Spinal cord (tissue), 10 donors: ENCODE measurements around the gene CNTLN. TPM values are rescaled to one million over a fixed set of nuclear protein-coding genes. Genes with fewer than 3 reads are reported as not detected.
"Not testable (repeated sequence)": the region's sequence is repeated elsewhere in the genome, so short reads cannot be mapped to it uniquely, and the experiment has no call there.

Experiments used
- DNase-seq, 6 donors: peaks; one replicate each; pipeline versions ENCODE4 v3.0.0 to v3.0.0-alpha.2; 2013 to 2015; ENCODE audit warnings: low spot score in 6 of 6, low read depth in 4 of 6
- H3K27ac ChIP-seq: one replicate; pipeline ENCODE4 v1.5.1; 2013; ENCODE audit warnings: low read depth, low read length, control low read depth
- H3K27me3 ChIP-seq: one replicate; pipeline ENCODE4 v1.6.1; 2013; ENCODE audit warnings: low read length; ENCODE audit not compliant: control insufficient read depth, insufficient read depth
- H3K36me3 ChIP-seq: one replicate; pipeline ENCODE4 v1.6.1; 2013; ENCODE audit warnings: low read length; ENCODE audit not compliant: control insufficient read depth, insufficient read depth
- H3K4me1 ChIP-seq: one replicate; pipeline ENCODE4 v1.6.1; 2013; ENCODE audit warnings: low read length; ENCODE audit not compliant: control insufficient read depth, insufficient read depth
- H3K4me3 ChIP-seq: one replicate; pipeline ENCODE4 v1.5.1; 2013; ENCODE audit warnings: low read depth, low read length, control low read depth
- H3K9me3 ChIP-seq: one replicate; pipeline ENCODE4 v1.6.1; 2013; ENCODE audit warnings: low read length; ENCODE audit not compliant: control insufficient read depth, insufficient read depth
- WGBS: methylation state at CpG from one replicate; pipeline ENCODE4 v1.1.5; 2013; ENCODE audit warnings: missing lambda C conversion rate; ENCODE audit not compliant: insufficient coverage; 5-methylcytosine and 5-hydroxymethylcytosine counted together
- polyA plus RNA-seq, 2 donors: library from polyadenylated mRNA; unstranded; fragments of 120-200 nt; gene quantifications; one replicate each; pipeline ENCODE4 v1.2.1, GENCODE V29; 2013; ENCODE audit not compliant: insufficient read length in 2 of 2
- total RNA-seq, 2 donors: library from RNA; depleted of rRNA in 1 of 2; stranded (reverse); fragments of 120-200 nt in 1 of 2; fragments of >200 nt in 1 of 2; gene quantifications; one replicate each; pipeline versions ENCODE4 v1.2.3 to v1.2.4, GENCODE V29; 2013 to 2014
- donor health status: healthy.

The CNTLN gene
- total and polyA plus RNA-seq, 4 donors: 7.4 to 21.7 (median 13.8) TPM

GRCh38 chr9:17328331-17328730, 193.5 kb downstream of the CNTLN start:
- Histone ChIP-seq H3K9me3 (no peaks in the 10 kb centered on the region), H3K4me1 (no peaks in the 10 kb centered on the region), H3K27ac (no peak overlapping the region), H3K27me3 (no peaks in the 10 kb centered on the region), H3K36me3 (no peaks in the 10 kb centered on the region), H3K4me3 (no peak overlapping the region)
- DNase-seq: no peak
- 100% methylated on average over 1 of the region's 2 CpGs for WGBS

GRCh38 chr9:17330097-17330496, 195.3 kb downstream of the CNTLN start:
- no peak for DNase-seq
- no peak overlapping the region for H3K4me3 ChIP-seq
- H3K9me3 ChIP-seq: no peaks in the 10 kb centered on the region
- H3K4me1 ChIP-seq: no peaks in the 10 kb centered on the region
- no peak overlapping the region for H3K27ac ChIP-seq
- H3K36me3 ChIP-seq: no peaks in the 10 kb centered on the region
- H3K27me3 ChIP-seq: no peaks in the 10 kb centered on the region

DNA sequence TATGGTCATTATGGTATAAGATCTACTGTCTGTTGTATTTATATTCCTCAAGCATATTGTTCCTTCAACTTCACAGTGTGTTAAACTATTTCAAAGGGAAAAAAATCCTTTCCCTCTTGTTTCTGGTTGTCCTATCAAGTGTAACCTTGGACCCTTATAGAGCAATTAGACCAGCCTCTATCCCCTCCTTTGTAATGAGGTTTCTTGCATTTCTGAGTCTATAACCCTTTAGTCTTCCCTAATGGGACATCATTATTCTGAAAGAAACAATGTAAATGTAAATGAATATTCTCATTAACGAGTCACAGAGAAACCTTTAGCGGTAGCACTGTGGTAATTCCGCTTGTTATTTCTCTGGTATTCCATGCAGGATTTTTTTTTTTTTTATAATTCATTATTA, 197.3 kb downstream of the CNTLN start:
- Histone ChIP-seq H3K9me3 (no peaks in the 10 kb centered on the region), H3K27ac (no peak overlapping the region), H3K36me3 (no peaks in the 10 kb centered on the region), H3K4me1 (no peaks in the 10 kb centered on the region), H3K27me3 (no peaks in the 10 kb centered on the region), H3K4me3 (no peak overlapping the region)
- no CpG with 5 or more reads among the region's 3 CpGs for WGBS
- peak in 1 of 6 donors; percentile 82 for DNase-seq

DNA sequence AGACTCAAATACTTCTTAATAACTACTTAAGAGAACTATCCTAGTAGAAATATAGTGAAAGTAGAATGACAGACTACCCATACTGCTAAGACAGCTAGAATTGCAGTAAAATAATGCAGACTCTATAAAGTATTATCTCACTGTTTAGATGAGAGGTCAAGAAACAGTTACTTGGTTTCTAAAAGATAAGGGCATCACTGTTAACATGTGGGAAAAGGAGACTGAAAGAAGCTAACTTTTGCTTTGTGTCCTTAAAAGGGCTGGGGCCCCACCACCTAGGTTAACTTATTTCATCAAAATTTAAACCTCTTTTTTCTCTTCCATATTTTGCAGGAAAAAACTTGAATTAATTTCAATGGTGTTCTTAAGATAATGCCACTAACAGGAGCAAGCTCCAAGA, 204.3 kb downstream of the CNTLN start:
- DNase-seq: no peak
- Histone ChIP-seq H3K27me3 (no peaks in the 10 kb centered on the region), H3K9me3 (no peaks in the 10 kb centered on the region), H3K4me3 (no peak overlapping the region), H3K4me1 (no peaks in the 10 kb centered on the region), H3K36me3 (no peaks in the 10 kb centered on the region), H3K27ac (no peak overlapping the region)

DNA sequence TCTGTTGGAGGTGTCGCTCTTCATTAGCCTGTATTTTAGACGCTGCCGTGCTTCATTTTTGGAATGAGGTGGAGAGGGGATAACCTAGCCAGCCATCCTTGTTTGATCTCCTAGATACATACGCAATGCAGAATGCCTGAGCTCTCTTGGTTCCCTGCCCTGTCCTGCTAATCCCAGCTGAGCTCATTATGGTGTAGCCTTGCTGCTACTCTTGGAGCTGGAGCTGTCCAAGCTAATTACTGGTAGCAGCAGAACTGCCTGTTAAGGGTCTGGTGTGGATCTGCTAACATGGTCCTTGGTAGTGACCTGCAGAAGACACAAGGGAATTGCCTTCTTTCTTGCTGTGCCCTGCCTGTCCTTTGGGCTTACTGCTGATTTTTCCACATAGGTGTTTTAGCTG, 207.9 kb downstream of the CNTLN start:
- Histone ChIP-seq H3K4me3 (no peak overlapping the region), H3K9me3 (no peaks in the 10 kb centered on the region), H3K4me1 (no peaks in the 10 kb centered on the region), H3K36me3 (no peaks in the 10 kb centered on the region), H3K27ac (no peak overlapping the region), H3K27me3 (no peaks in the 10 kb centered on the region)
- WGBS: 74% methylated on average over 3 of the region's 4 CpGs
- DNase-seq: peak in 1 of 6 donors; percentile 30

GRCh38 chr9:17349831-17350230, 215.0 kb downstream of the CNTLN start:
- no peaks in the 10 kb centered on the region for H3K4me1 ChIP-seq
- no peak overlapping the region for H3K4me3 ChIP-seq
- H3K27ac ChIP-seq: no peak overlapping the region
- H3K36me3 ChIP-seq: peaks cover 5% of the 10 kb centered on the region
- no peak for DNase-seq
- H3K9me3 ChIP-seq: no peaks in the 10 kb centered on the region
- H3K27me3 ChIP-seq: no peaks in the 10 kb centered on the region

DNA sequence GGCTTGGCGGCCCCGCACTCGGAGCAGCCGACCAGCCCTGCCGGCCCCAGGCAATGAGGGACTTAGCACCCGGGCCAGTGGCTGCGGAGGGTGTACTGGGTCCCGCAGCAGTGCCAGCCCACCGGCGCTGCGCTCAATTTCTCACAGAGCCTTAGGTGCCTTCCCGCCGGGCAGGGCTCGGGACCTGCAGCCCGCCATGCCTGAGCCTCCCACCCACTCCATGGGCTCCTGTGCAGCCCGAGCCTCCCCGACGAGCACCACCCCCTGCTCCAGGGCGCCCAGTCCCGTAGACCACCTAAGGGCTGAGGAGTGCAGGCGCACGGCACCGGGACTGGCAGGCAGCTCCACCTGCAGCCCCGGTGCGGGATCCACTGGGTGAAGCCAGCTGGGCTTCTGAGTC, 219.2 kb downstream of the CNTLN start:
- not testable (repeated sequence) for H3K27me3 ChIP-seq
- WGBS: over 99% methylated on average over 15 of the region's 25 CpGs

GRCh38 chr9:17361378-17361777, 226.5 kb downstream of the CNTLN start:
- H3K27ac ChIP-seq: no peak overlapping the region
- H3K4me3 ChIP-seq: no peak overlapping the region
- H3K9me3 ChIP-seq: no peaks in the 10 kb centered on the region
- no peaks in the 10 kb centered on the region for H3K4me1 ChIP-seq
- DNase-seq: no peak
- H3K27me3 ChIP-seq: no peaks in the 10 kb centered on the region
- 36% methylated on average over 1 of the region's 2 CpGs for WGBS
- H3K36me3 ChIP-seq: no peaks in the 10 kb centered on the region

More for the DNA sequence above, 219.2 kb downstream of the CNTLN start:
- H3K4me3 ChIP-seq, H3K27ac ChIP-seq, DNase-seq, H3K9me3 ChIP-seq, H3K36me3 ChIP-seq, H3K4me1 ChIP-seq: not testable (repeated sequence)

- Histone ChIP-seq H3K27ac (no peak overlapping the region), H3K36me3 (no peaks in the 10 kb centered on the region), H3K4me1 (no peaks in the 10 kb centered on the region), H3K9me3 (no peaks in the 10 kb centered on the region), H3K4me3 (no peak overlapping the region), H3K27me3 (no peaks in the 10 kb centered on the region)
- DNase-seq: no peak
- WGBS: 100% methylated on average over 2 of the region's 2 CpGs
Observed at GRCh38 chr9:17367035-17367434, 232.2 kb downstream of the CNTLN start.

DNA sequence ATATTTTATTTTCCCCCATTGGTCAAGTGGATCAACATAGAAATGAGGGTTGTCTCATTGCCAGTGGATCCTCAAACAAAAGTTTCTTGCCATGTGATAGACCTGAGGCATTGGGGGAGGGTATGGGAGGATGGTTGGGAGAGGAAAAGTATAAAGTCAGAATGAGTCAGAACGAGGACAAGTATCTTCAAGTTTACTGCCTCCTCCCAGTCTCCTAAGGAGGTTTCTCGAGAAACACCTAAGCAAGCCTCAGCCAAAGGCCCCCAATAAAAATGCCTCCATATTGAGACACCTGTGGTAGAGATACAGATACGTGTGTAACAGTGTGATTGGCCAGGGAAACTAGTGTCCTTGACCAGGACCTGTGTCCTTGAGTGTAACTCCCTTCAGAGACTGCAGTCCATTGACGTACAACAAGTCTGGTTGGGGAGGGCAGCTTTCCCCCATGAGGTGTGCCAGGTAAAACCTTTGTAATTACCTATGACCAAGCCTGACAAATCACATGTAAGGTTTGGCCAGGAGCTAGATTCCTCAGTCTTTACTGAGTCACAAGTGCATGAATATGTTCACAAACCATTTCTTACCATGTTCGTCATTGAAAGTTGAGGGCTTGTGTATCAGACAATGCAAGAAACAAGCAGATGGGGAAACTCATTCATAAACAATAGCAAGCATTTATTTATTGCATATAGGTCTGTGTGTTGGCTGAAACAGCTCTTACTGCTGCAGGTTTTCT, 245.5 kb downstream of the CNTLN start:
- Histone ChIP-seq H3K27ac (no peak overlapping the region), H3K4me3 (no peak overlapping the region), H3K4me1 (no peaks in the 10 kb centered on the region), H3K9me3 (peaks cover 2% of the 10 kb centered on the region), H3K27me3 (no peaks in the 10 kb centered on the region), H3K36me3 (no peaks in the 10 kb centered on the region)
- no peak for DNase-seq
- WGBS: 100% methylated on average over 2 of the region's 5 CpGs
